ENCODE results near the gene UACA. TPM values are rescaled to one million over a fixed set of nuclear protein-coding genes. Genes with fewer than 3 reads are reported as not detected.
"Not testable (repeated sequence)": the region's sequence is repeated elsewhere in the genome, so short reads cannot be mapped to it uniquely, and the experiment has no call there.

The UACA gene
- total and polyA plus RNA-seq, 3 experiments from 2014 or later = 0.53 to 0.81 TPM; not detected in 1

DNA sequence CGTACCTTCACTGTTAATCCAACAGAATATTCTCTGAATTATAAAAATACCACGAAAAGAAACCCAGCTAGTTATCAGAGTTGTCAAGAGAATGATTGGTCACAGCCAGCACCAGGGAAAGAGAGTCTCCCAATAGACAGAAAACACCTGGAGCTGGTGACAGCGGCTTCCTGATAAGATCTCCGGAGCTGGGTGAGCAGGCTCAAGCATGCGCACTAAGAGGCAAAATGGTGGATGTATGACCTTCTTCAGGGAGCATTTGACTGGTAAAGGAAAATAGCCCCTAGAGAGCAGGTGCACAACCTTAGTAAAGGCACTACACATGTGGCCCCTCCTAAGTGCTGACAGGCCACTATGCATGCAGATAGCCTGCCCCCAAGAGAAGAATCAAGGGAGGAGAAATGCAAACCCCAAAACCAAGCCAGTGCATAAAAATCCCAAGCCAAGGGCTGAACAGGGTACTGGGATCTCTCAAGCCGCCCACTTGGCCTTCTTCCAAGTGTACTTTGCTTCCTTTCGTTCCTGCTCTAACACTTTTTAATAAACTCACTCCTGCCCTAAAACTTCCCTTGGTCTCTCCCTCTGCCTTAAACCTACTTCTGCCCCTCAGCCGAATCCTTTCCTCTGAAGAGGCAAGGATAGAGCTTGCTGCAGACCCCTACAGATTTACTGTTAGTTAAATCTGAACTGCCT lies 93.2 kb downstream of the UACA start:
- ChIA-PET CTCF (interaction anchor here (1.4 kb wide), 1 partner anchor 53 kb away, joined by 6 read pairs; no protein-coding TSS in a partner anchor), POLR2A (no interaction called here)
- Mint-ChIP-seq H3K4me3 (no peak overlapping the region), H3K9me3 (no peaks in the 10 kb centered on the region), H3K4me1 (peaks cover 19 to 33% (median 25%) of the 10 kb centered on the region in 3 donors), H3K27ac (no peak overlapping the region), H3K36me3 (no peaks in the 10 kb centered on the region), H3K27me3 (peaks cover 1 to 4% of the 10 kb centered on the region in 2 donors)
- DNase-seq = no peak
- Histone ChIP-seq H3K9me3 (ENCODE audit: low read length) (no peaks in the 10 kb centered on the region), H3K27me3 (ENCODE audit: insufficient read depth, low read length, poor library complexity, severe bottlenecking) (no peaks in the 10 kb centered on the region), H3K4me1 (ENCODE audit: insufficient read depth, low read length) (peaks cover 31% of the 10 kb centered on the region), H3K36me3 (ENCODE audit: insufficient read depth, low read length) (no peaks in the 10 kb centered on the region), H3K4me3 (ENCODE audit: low read length) (no peak overlapping the region), H3K27ac (ENCODE audit: low read depth, low read length) (no peak overlapping the region)

DNA sequence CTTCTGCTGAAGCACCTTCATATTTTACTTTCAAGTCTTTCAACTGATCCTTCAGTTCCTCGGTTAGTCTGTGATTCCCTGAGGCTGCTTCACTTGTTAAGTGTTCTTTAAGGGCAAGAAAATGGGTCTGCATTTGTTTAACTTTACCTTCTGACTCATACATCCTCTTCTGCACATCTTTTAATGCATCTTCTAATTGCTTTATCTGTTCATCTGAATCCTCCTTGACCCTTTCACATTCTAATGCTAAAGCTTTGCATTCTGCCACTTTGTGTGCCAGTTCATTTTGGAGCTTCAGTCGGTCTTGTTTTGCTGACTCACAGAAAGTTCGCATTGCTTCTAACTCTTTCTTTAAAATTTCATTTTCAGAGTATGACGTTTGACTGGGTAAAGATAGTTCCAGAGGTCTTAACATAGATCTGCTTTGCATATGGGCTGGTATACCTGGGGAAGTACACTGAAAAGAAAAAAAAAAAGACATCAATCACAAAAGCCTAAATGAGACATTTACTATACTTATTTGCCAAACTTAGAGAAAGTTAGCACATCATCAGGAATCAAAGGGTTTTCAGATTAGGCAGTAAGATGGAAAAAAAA lies 94.3 kb downstream of the UACA start:
- Mint-ChIP-seq H3K9me3 (no peaks in the 10 kb centered on the region), H3K27me3 (peaks cover 1 to 4% of the 10 kb centered on the region in 2 donors), H3K4me3 (no peak overlapping the region), H3K27ac (no peak overlapping the region), H3K36me3 (no peaks in the 10 kb centered on the region), H3K4me1 (peaks cover 19 to 33% (median 25%) of the 10 kb centered on the region in 3 donors)
- DNase-seq = no peak
- POLR2A ChIA-PET = no interaction called here
- H3K4me1 ChIP-seq (ENCODE audit: insufficient read depth, low read length) = peaks cover 31% of the 10 kb centered on the region
- H3K4me3 ChIP-seq (ENCODE audit: low read length) = no peak overlapping the region
- CTCF ChIA-PET = interaction anchor here (1.4 kb wide), 1 partner anchor 54 kb away, joined by 6 read pairs; no protein-coding TSS in a partner anchor
- H3K9me3 ChIP-seq (ENCODE audit: low read length) = no peaks in the 10 kb centered on the region
- no peaks in the 10 kb centered on the region for H3K27me3 ChIP-seq (ENCODE audit: insufficient read depth, low read length, poor library complexity, severe bottlenecking)
- no peaks in the 10 kb centered on the region for H3K36me3 ChIP-seq (ENCODE audit: insufficient read depth, low read length)
- H3K27ac ChIP-seq (ENCODE audit: low read depth, low read length) = no peak overlapping the region

DNA sequence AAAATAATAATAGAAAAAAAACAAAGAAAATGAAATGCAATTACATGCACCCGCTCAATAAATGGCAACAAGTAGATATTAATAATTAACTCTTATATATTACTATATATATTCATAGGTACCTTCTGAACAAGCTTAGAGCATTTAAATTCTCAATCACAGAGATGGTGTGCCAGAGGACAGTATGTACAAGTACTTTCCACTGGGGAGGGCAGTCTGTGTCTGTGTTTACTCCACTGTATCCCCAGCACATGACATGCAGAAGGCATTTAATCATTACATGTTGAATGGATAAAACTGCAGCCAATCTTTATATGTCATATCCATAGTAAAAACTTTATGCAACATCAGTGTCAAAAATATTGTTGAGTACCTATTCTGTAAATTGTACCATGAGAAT lies 97.8 kb downstream of the UACA start:
- peaks cover 1 to 3% of the 10 kb centered on the region in 2 donors for H3K27me3 Mint-ChIP-seq
- no peak for DNase-seq
- no peak overlapping the region for H3K27ac ChIP-seq (ENCODE audit: low read depth, low read length)
- ChIA-PET CTCF (no interaction called here), POLR2A (no interaction called here)
- H3K36me3 Mint-ChIP-seq = no peaks in the 10 kb centered on the region
- H3K4me3 Mint-ChIP-seq = no peak overlapping the region
- H3K27ac Mint-ChIP-seq = no peak overlapping the region
- no peak overlapping the region for H3K4me3 ChIP-seq (ENCODE audit: low read length)
- H3K4me1 Mint-ChIP-seq = peaks cover 2 to 4% (median 2%) of the 10 kb centered on the region in 3 donors
- peaks cover 0 to 1% (median 0%) of the 10 kb centered on the region in 5 donors for H3K9me3 Mint-ChIP-seq
- peaks cover 2% of the 10 kb centered on the region for H3K4me1 ChIP-seq (ENCODE audit: insufficient read depth, low read length)
- no peaks in the 10 kb centered on the region for H3K27me3 ChIP-seq (ENCODE audit: insufficient read depth, low read length, poor library complexity, severe bottlenecking)
- H3K36me3 ChIP-seq (ENCODE audit: insufficient read depth, low read length) = no peaks in the 10 kb centered on the region
- H3K9me3 ChIP-seq (ENCODE audit: low read length) = no peaks in the 10 kb centered on the region

DNA sequence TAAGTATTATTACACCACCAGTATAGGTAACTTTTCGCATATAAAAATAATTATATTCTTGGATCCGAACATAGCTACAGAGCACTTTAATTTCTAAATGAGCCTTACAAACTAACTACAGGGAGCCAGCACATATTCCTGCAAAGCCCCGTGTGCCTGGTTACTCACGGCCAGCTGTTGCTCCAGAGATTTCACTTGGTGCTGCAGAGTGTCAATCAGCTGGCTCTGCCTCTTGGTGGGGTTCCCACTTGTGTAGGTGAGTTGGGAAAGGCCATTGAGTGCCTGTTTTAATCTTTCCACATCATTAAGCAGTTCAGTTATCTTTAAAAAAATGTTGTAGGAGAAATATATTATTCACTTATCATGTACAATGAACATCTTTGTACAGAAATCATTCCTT lies 98.9 kb downstream of the UACA start:
- Mint-ChIP-seq H3K4me3 (no peak overlapping the region), H3K36me3 (no peaks in the 10 kb centered on the region), H3K4me1 (peaks cover 2 to 6% (median 4%) of the 10 kb centered on the region in 3 donors), H3K27me3 (no peaks in the 10 kb centered on the region), H3K9me3 (peaks cover 0 to 1% (median 0%) of the 10 kb centered on the region in 5 donors), H3K27ac (no peak overlapping the region)
- no peak overlapping the region for H3K4me3 ChIP-seq (ENCODE audit: low read length)
- H3K36me3 ChIP-seq (ENCODE audit: insufficient read depth, low read length) = no peaks in the 10 kb centered on the region
- DNase-seq = no peak
- ChIA-PET POLR2A (no interaction called here), CTCF (interaction anchor here (1.2 kb wide), 1 partner anchor 26 kb away, joined by 3 read pairs; no protein-coding TSS in a partner anchor)
- no peaks in the 10 kb centered on the region for H3K4me1 ChIP-seq (ENCODE audit: insufficient read depth, low read length)
- H3K27me3 ChIP-seq (ENCODE audit: insufficient read depth, low read length, poor library complexity, severe bottlenecking) = no peaks in the 10 kb centered on the region
- no peak overlapping the region for H3K27ac ChIP-seq (ENCODE audit: low read depth, low read length)
- H3K9me3 ChIP-seq (ENCODE audit: low read length) = no peaks in the 10 kb centered on the region

DNA sequence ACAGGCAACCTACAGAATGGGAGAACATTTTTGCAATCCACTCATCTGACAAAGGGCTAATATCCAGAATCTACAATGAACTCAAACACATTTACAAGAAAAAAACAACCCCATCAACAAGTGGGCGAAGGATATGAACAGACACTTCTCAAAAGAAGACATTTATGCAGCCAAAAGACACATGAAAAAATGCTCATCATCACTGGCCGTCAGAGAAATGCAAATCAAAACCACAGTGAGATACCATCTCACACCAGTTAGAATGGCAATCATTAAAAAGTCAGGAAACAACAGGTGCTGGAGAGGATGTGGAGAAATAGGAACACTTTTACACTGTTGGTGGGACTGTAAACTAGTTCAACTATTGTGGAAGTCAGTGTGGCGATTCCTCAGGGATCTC lies 100.3 kb downstream of the UACA start:
- POLR2A ChIA-PET; H3K27ac ChIP-seq (ENCODE audit: low read depth, low read length); H3K4me1 ChIP-seq (ENCODE audit: insufficient read depth, low read length); H3K4me3 ChIP-seq (ENCODE audit: low read length); CTCF ChIA-PET; H3K4me1 Mint-ChIP-seq; H3K27me3 ChIP-seq (ENCODE audit: insufficient read depth, low read length, poor library complexity, severe bottlenecking); H3K27ac Mint-ChIP-seq; H3K4me3 Mint-ChIP-seq; H3K36me3 Mint-ChIP-seq; H3K36me3 ChIP-seq (ENCODE audit: insufficient read depth, low read length); H3K9me3 Mint-ChIP-seq; H3K27me3 Mint-ChIP-seq; DNase-seq; H3K9me3 ChIP-seq (ENCODE audit: low read length): not testable (repeated sequence)

DNA sequence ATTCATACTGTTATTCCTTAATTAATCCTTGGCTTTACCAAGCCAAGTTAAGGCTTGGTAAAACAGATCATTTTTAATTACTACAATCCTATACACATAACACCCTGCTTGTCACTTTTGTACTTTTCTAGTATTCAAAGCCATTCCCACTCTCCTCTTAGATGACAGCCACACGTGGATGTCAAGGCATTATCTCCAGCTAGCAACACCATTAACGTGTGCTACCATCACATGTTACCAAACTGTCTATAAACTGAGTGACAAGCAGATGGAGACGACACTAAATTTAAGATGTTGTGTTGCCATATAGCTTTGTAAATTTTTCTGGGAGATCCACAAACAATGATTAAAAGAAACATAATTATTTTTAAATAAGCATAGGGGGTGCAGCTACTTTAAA lies 103.7 kb downstream of the UACA start:
- CTCF ChIA-PET = no interaction called here
- Mint-ChIP-seq H3K9me3 (peaks cover 0 to 1% (median 0%) of the 10 kb centered on the region in 5 donors), H3K36me3 (no peaks in the 10 kb centered on the region), H3K27me3 (peaks cover 0 to 2% of the 10 kb centered on the region in 2 donors), H3K4me1 (peaks cover 2 to 6% (median 4%) of the 10 kb centered on the region in 3 donors), H3K27ac (peak overlapping the region in 1 of 8 donors; percentile 50), H3K4me3 (no peak overlapping the region)
- no peak overlapping the region for H3K27ac ChIP-seq (ENCODE audit: low read depth, low read length)
- H3K27me3 ChIP-seq (ENCODE audit: insufficient read depth, low read length, poor library complexity, severe bottlenecking) = no peaks in the 10 kb centered on the region
- H3K4me1 ChIP-seq (ENCODE audit: insufficient read depth, low read length) = no peaks in the 10 kb centered on the region
- H3K4me3 ChIP-seq (ENCODE audit: low read length) = no peak overlapping the region
- DNase-seq = no peak
- POLR2A ChIA-PET = no interaction called here
- H3K36me3 ChIP-seq (ENCODE audit: insufficient read depth, low read length) = no peaks in the 10 kb centered on the region
- H3K9me3 ChIP-seq (ENCODE audit: low read length) = no peaks in the 10 kb centered on the region

DNA sequence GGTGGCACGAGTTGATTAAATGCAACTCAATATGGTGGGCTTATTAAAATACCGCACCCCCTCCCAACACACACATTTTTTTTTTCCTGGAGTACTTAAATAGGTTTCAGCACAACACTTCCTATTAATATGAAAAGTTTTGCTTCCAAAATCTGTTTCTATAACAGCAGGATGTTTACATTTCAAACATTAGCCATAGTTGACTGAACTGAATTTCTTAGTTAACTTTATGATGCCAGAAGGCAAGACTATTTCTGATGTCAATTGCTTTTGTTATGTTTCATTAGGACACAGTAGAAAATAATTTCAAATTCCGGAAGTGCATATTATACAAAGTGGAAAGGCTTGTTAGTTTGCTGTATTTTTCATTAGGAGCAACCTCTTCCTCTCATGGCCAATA lies 104.7 kb downstream of the UACA start:
- H3K27ac Mint-ChIP-seq = no peak overlapping the region
- peaks cover 0 to 1% (median 0%) of the 10 kb centered on the region in 5 donors for H3K9me3 Mint-ChIP-seq
- H3K36me3 ChIP-seq (ENCODE audit: insufficient read depth, low read length) = no peaks in the 10 kb centered on the region
- POLR2A ChIA-PET = no interaction called here
- H3K4me3 ChIP-seq (ENCODE audit: low read length) = no peak overlapping the region
- no peaks in the 10 kb centered on the region for H3K9me3 ChIP-seq (ENCODE audit: low read length)
- no peaks in the 10 kb centered on the region for H3K27me3 ChIP-seq (ENCODE audit: insufficient read depth, low read length, poor library complexity, severe bottlenecking)
- H3K36me3 Mint-ChIP-seq = no peaks in the 10 kb centered on the region
- H3K4me1 Mint-ChIP-seq = peaks cover 2 to 6% (median 4%) of the 10 kb centered on the region in 3 donors
- H3K27ac ChIP-seq (ENCODE audit: low read depth, low read length) = no peak overlapping the region
- peaks cover 0 to 8% of the 10 kb centered on the region in 2 donors for H3K27me3 Mint-ChIP-seq
- no peaks in the 10 kb centered on the region for H3K4me1 ChIP-seq (ENCODE audit: insufficient read depth, low read length)
- no peak overlapping the region for H3K4me3 Mint-ChIP-seq
- CTCF ChIA-PET = no interaction called here
- no peak for DNase-seq

DNA sequence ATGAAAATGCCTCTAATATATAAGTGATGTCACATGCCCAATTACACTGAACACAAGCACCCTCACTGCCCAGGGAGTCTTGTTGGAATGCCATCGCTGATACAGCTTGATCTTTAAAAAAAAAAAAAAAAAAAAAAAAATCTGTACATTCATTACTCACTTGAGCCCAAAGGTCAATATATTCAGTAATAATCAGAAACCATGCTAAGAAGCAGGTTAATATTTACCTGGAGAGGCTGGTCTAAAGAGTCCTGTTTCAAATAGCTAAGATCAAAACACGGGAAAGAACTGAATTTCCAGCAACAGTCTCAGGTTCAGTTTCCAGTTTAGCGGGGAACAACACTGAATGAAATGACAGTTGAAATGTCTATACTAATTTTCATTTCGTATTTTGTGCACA lies 109.9 kb downstream of the UACA start:
- H3K4me1 ChIP-seq (ENCODE audit: insufficient read depth, low read length) = no peaks in the 10 kb centered on the region
- H3K36me3 ChIP-seq (ENCODE audit: insufficient read depth, low read length) = no peaks in the 10 kb centered on the region
- H3K27ac ChIP-seq (ENCODE audit: low read depth, low read length) = no peak overlapping the region
- Mint-ChIP-seq H3K4me1 (no peaks in the 10 kb centered on the region), H3K27me3 (peaks cover 3 to 30% of the 10 kb centered on the region in 2 donors), H3K9me3 (no peaks in the 10 kb centered on the region), H3K36me3 (no peaks in the 10 kb centered on the region), H3K27ac (no peak overlapping the region), H3K4me3 (no peak overlapping the region)
- no peaks in the 10 kb centered on the region for H3K9me3 ChIP-seq (ENCODE audit: low read length)
- ChIA-PET POLR2A (no interaction called here), CTCF (no interaction called here)
- no peaks in the 10 kb centered on the region for H3K27me3 ChIP-seq (ENCODE audit: insufficient read depth, low read length, poor library complexity, severe bottlenecking)
- H3K4me3 ChIP-seq (ENCODE audit: low read length) = no peak overlapping the region
- no peak for DNase-seq

Data from CD8-positive, alpha-beta memory T cell (primary cell).